Naive thymus-derived CD8-positive, alpha-beta T cell (primary cell): ENCODE data around the gene AFAP1. TPM values are rescaled to one million over a fixed set of nuclear protein-coding genes. Genes with fewer than 3 reads are reported as not detected.
"Not testable (repeated sequence)": the region's sequence is repeated elsewhere in the genome, so short reads cannot be mapped to it uniquely, and the experiment has no call there.

Experiments
- ATAC-seq, 2 donors: fragments of 150-1000 bp; cut with Tn5 transposase in 1 of 2; sonication (Bioruptor Pico), chemical (Tn5 transposase) in 1 of 2; 1 replicate in 1 of 2; 2 replicates in 1 of 2; pipeline ENCODE4 v1.10.0; 2021; ENCODE audit warnings: mild to moderate bottlenecking in 2 of 2, moderate library complexity in 2 of 2
- POLR2A ChIA-PET: fragments of 350-600 bp; sonication (Branson Sonifier 250); formaldehyde crosslinking; loops from one replicate; lab custom pipeline; 2021; ENCODE audit warnings: antibody characterized with exemption; lab: Charles Lee
- DNase-seq, 10 donors: peaks; one replicate each; pipeline versions ENCODE4 v3.0.0 to v3.0.0-alpha.2; 2020 to 2022
- H3K27ac Mint-ChIP-seq, 10 donors: one replicate each; pipeline ENCODE4 v1.8.0; 2020 to 2022; ENCODE audit warnings: mild to moderate bottlenecking in 10 of 10, mixed read lengths in 10 of 10, moderate library complexity in 4 of 10, inconsistent platforms in 1 of 10
- H3K27me3 Mint-ChIP-seq, 5 donors: one replicate each; pipeline ENCODE4 v1.8.0; 2021 to 2022; ENCODE audit warnings: mixed read lengths in 5 of 5
- H3K36me3 Mint-ChIP-seq, 3 donors: one replicate each; pipeline ENCODE4 v1.8.0; 2020 to 2022; ENCODE audit warnings: mixed read lengths in 3 of 3, mild to moderate bottlenecking in 2 of 3, inconsistent platforms in 1 of 3
- H3K4me1 Mint-ChIP-seq, 4 donors: one replicate each; pipeline ENCODE4 v1.8.0; 2021 to 2022; ENCODE audit warnings: mixed read lengths in 4 of 4
- H3K4me3 Mint-ChIP-seq, 10 donors: one replicate each; pipeline ENCODE4 v1.8.0; 2020 to 2022; ENCODE audit warnings: mild to moderate bottlenecking in 10 of 10, mixed read lengths in 10 of 10, moderate library complexity in 6 of 10, inconsistent platforms in 1 of 10
- H3K9me3 Mint-ChIP-seq, 9 donors: one replicate each; pipeline ENCODE4 v1.8.0; 2020 to 2022; ENCODE audit warnings: mixed read lengths in 9 of 9, mild to moderate bottlenecking in 3 of 9, inconsistent platforms in 1 of 9, moderate library complexity in 1 of 9
- polyA plus RNA-seq, 3 donors: library from polyadenylated mRNA; unstranded; fragments of 300-500 nt; fragmentation: Illumina TruSeq; gene quantifications; one replicate each; pipeline ENCODE4 v1.2.3, GENCODE V29; 2021
- total RNA-seq, 8 experiments: library from RNA in 2 of 8; stranded (reverse) in 2 of 8; gene quantifications; one replicate each; pipeline ENCODE4 v1.2.3 and lab custom pipeline; 2021 to 2026

The AFAP1 gene
- total and polyA plus RNA-seq, 5 experiments from 2014 or later, result 0.90 to 7.6 (median 3.3) TPM

- Mint-ChIP-seq H3K4me3 (no peak overlapping the region), H3K4me1 (peaks cover 0 to 20% (median 16%) of the 10 kb centered on the region in 4 donors), H3K27ac (no peak overlapping the region), H3K36me3 (peaks cover 0 to 2% (median 0%) of the 10 kb centered on the region in 3 donors), H3K9me3 (peaks cover 0 to 5% (median 0%) of the 10 kb centered on the region in 9 donors), H3K27me3 (no peaks in the 10 kb centered on the region)
- POLR2A ChIA-PET, result no interaction called here
- ATAC-seq (no peak), DNase-seq (no peak)
Measured at GRCh38 chr4:7924163-7924562, 15.5 kb downstream of the AFAP1 start.

DNA sequence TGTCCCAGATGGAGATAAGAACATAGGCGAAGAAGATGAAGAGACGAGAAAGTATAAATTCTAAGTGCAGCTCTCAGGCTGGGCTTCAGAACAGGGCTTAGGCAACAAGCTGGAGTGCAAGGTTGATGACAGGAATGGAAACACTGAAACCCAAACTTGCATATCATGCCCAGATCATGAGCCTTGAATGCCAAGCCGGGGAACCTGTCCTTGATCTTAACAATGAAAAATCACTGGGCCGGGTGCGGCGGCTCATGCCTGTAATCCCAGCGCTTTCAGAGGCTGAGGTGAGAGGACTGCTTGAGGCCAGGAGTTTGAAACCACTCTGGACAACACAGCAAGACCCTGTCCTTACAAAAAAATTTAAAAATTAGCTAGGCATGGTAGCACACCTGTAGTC, 17.2 kb downstream of the AFAP1 start:
- Mint-ChIP-seq H3K27me3 (no peaks in the 10 kb centered on the region), H3K36me3 (peaks cover 0 to 2% (median 0%) of the 10 kb centered on the region in 3 donors)

DNA sequence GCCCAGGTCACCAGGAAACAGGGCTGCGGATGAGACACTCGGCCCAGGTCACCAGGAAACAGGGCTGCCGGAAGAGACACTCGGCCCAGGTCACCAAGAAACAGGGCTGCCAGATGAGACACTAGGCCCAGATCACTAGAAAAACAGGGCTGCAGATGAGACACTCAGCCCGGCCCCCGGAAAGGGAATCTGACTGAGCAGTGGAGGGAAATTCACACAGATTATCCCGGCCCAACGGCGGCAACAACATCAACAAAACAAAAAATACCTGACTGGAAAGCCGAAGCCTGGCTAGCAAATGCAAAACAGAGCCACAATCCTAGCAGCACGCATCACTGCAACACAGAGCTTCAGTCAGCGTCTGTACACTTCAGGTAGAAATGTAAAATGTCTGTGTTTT, 20.7 kb downstream of the AFAP1 start:
- Mint-ChIP-seq H3K27ac (no peak overlapping the region), H3K27me3 (peaks cover 0 to 17% (median 0%) of the 10 kb centered on the region in 5 donors), H3K36me3 (no peaks in the 10 kb centered on the region), H3K4me1 (peaks cover 6 to 40% (median 27%) of the 10 kb centered on the region in 4 donors), H3K9me3 (no peaks in the 10 kb centered on the region), H3K4me3 (no peak overlapping the region)
- DNase-seq (no peak), ATAC-seq (no peak)
- POLR2A ChIA-PET, result no interaction called here

More for the DNA sequence above, 17.2 kb downstream of the AFAP1 start:
- peaks cover 0 to 5% (median 0%) of the 10 kb centered on the region in 9 donors for H3K9me3 Mint-ChIP-seq
- no peak for DNase-seq
- H3K4me3 Mint-ChIP-seq, result no peak overlapping the region
- peaks cover 0 to 19% (median 17%) of the 10 kb centered on the region in 4 donors for H3K4me1 Mint-ChIP-seq
- POLR2A ChIA-PET, result no interaction called here
- no peak overlapping the region for H3K27ac Mint-ChIP-seq
- no peak for ATAC-seq

DNA sequence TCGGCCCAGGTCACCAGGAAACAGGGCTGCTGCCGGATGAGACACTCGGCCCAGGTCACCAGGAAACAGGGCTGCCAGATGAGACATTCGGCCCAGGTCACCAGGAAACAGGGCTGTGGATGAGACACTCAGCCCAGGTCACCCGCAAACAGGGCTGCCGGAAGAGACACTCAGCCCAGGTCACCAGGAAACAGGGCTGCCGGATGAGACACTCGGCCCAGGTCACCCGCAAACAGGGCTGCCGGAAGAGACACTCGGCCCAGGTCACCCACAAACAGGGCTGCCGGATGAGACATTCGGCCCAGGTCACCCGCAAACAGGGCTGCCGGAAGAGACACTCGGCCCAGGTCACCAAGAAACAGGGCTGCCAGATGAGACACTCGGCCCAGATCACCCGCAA, 21.5 kb downstream of the AFAP1 start:
- Mint-ChIP-seq H3K27ac (peak overlapping the region in 1 of 10 donors; percentile 28), H3K4me1 (peaks cover 6 to 37% (median 27%) of the 10 kb centered on the region in 4 donors), H3K27me3 (peaks cover 0 to 17% (median 0%) of the 10 kb centered on the region in 5 donors)
- H3K4me3 Mint-ChIP-seq, H3K9me3 Mint-ChIP-seq, H3K36me3 Mint-ChIP-seq, DNase-seq, ATAC-seq, POLR2A ChIA-PET: not testable (repeated sequence)

DNA sequence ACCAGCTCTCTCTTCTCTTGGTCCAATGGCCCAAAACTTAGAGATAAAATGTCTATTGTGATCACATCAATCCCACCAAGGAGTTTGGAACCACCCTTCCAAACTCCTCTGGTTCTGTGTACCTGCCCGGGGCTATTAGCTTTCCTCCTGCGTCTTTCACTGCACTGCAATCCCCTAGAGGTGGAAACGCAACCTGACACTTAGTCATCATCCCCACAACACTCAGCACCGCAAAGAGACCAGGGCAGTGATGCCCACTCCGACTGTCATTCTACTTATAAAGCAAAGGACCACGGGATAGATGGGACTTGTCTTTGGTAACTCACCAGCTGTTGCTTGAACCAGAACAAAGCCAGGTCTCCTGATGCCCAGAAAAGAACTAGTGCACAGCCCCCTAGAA, 22.0 kb downstream of the AFAP1 start:
- Mint-ChIP-seq H3K4me1 (peaks cover 6 to 37% (median 29%) of the 10 kb centered on the region in 4 donors), H3K27me3 (peaks cover 0 to 17% (median 0%) of the 10 kb centered on the region in 5 donors), H3K36me3 (no peaks in the 10 kb centered on the region), H3K9me3 (no peaks in the 10 kb centered on the region), H3K4me3 (no peak overlapping the region), H3K27ac (peak overlapping the region in 1 of 10 donors; percentile 7)
- no peak for DNase-seq
- no peak for ATAC-seq
- POLR2A ChIA-PET, result no interaction called here

DNA sequence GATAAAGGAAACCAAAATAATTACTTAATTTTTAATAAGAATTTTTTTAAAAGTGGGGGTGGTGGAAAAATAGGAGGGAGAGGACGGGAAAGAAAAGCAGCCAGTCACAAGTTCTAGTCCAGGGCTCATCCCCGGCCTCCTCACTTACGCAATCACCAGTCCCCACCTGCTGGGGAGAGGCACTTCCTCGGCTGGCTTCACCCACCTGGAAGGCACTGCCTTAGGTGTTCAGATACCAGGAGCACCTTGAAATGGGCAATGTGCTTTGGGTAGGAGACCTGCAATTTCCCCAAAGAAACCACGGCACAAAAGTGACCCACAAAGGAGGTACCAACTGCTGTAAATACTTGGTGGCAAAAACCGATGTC, 23.8 kb downstream of the AFAP1 start:
- no peak for ATAC-seq
- no peaks in the 10 kb centered on the region for H3K9me3 Mint-ChIP-seq
- DNase-seq, result no peak
- H3K4me1 Mint-ChIP-seq, result peaks cover 6 to 45% (median 36%) of the 10 kb centered on the region in 4 donors
- H3K27ac Mint-ChIP-seq, result peak overlapping the region in 1 of 10 donors; percentile 57
- POLR2A ChIA-PET, result no interaction called here
- H3K36me3 Mint-ChIP-seq, result no peaks in the 10 kb centered on the region
- H3K4me3 Mint-ChIP-seq, result peak overlapping the region in 2 of 10 donors; percentile 42 to 68
- peaks cover 0 to 17% (median 0%) of the 10 kb centered on the region in 5 donors for H3K27me3 Mint-ChIP-seq

GRCh38 chr4:7912826-7913225, 26.8 kb downstream of the AFAP1 start:
- no peaks in the 10 kb centered on the region for H3K36me3 Mint-ChIP-seq
- POLR2A ChIA-PET, result no interaction called here
- H3K27me3 Mint-ChIP-seq, result peaks cover 0 to 17% (median 0%) of the 10 kb centered on the region in 5 donors
- H3K27ac Mint-ChIP-seq, result peak overlapping the region in 1 of 10 donors; percentile 5
- DNase-seq, result no peak
- ATAC-seq, result no peak
- H3K9me3 Mint-ChIP-seq, result no peaks in the 10 kb centered on the region
- peaks cover 11 to 65% (median 48%) of the 10 kb centered on the region in 4 donors for H3K4me1 Mint-ChIP-seq
- H3K4me3 Mint-ChIP-seq, result no peak overlapping the region

GRCh38 chr4:7910952-7911578, 28.6 kb downstream of the AFAP1 start:
- Mint-ChIP-seq H3K27ac (no peak overlapping the region), H3K4me1 (peaks cover 11 to 58% (median 41%) of the 10 kb centered on the region in 4 donors), H3K9me3 (no peaks in the 10 kb centered on the region), H3K27me3 (peaks cover 0 to 17% (median 0%) of the 10 kb centered on the region in 5 donors), H3K36me3 (no peaks in the 10 kb centered on the region), H3K4me3 (no peak overlapping the region)
- ATAC-seq (no peak), DNase-seq (no peak)
- POLR2A ChIA-PET, result no interaction called here

GRCh38 chr4:7910263-7910896, 29.3 kb downstream of the AFAP1 start:
- Mint-ChIP-seq H3K4me1 (peaks cover 7 to 54% (median 38%) of the 10 kb centered on the region in 4 donors), H3K36me3 (no peaks in the 10 kb centered on the region), H3K27me3 (peaks cover 0 to 14% (median 0%) of the 10 kb centered on the region in 5 donors), H3K4me3 (no peak overlapping the region), H3K9me3 (no peaks in the 10 kb centered on the region), H3K27ac (no peak overlapping the region)
- POLR2A ChIA-PET, result no interaction called here
- ATAC-seq (no peak), DNase-seq (no peak)

DNA sequence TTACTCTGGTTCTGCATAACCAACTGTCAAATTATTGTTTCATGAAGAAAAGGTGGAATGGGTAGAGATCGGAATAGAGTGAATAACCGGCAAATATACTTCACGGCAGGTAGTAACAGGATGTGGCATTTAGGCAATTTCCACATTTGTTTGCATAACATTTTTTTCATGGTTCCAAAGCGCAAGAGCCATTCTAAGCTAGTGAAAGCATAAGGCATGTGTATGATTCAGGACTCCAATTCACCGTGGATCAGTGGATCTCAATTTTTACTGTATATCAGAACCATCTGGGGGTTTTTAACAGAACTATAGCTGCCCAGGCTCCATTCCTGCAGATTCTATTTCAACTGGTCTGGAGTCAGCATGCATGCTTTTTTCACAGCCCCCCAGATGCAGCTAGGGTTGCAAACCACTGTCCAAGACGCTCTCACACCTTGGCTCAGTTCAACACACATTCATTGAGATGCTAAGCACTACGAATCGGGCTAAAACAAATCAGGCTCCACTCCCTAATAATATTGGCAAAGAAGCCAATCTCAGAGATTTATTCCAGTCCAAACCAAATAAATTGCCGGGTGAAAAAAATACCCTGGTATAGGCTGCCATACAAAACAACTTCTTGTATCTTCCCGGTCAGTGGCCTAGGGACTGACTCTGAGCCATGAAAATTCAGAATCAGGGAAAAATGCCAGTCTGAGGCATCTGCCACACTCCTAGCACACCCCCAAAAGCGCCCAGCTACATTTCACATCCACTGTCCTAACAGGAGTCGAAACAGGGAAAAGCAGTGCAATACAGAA, 30.0 kb downstream of the AFAP1 start:
- peaks cover 0 to 7% (median 0%) of the 10 kb centered on the region in 5 donors for H3K27me3 Mint-ChIP-seq
- POLR2A ChIA-PET, result no interaction called here
- H3K36me3 Mint-ChIP-seq, result no peaks in the 10 kb centered on the region
- H3K4me1 Mint-ChIP-seq, result peaks cover 5 to 49% (median 34%) of the 10 kb centered on the region in 4 donors
- peak overlapping the region in 2 of 10 donors; percentile 1 to 6 for H3K4me3 Mint-ChIP-seq
- H3K9me3 Mint-ChIP-seq, result no peaks in the 10 kb centered on the region
- DNase-seq (no peak), ATAC-seq (no peak)
- H3K27ac Mint-ChIP-seq, result peak overlapping the region in 1 of 10 donors; percentile 72

DNA sequence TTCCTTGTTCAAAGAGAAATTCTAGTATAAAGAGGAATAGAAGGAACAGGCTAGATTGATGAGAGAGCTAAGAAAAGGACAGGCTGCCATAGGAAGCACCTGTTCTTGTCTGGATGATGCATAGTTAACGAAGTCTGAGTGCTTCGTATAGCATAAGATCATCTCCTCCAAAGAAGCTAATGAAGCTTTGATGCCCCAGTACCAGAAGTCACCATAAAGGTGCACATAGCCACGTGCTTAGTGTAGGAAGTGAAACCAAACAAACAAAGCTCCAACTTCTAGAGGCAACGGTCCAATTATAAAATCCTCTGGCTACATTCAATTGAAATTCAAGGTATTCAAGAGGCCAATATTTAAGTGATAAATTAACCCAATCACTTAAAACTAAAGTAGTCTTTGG, 31.0 kb downstream of the AFAP1 start:
- ATAC-seq (peak in 1 of 2 donors; percentile 65), DNase-seq (no peak)
- Mint-ChIP-seq H3K27me3 (peaks cover 0 to 9% (median 0%) of the 10 kb centered on the region in 5 donors), H3K27ac (no peak overlapping the region), H3K9me3 (no peaks in the 10 kb centered on the region), H3K36me3 (peaks cover 0 to 3% (median 0%) of the 10 kb centered on the region in 3 donors), H3K4me1 (peaks cover 5 to 57% (median 34%) of the 10 kb centered on the region in 4 donors), H3K4me3 (peak overlapping the region in 1 of 10 donors; percentile 19)
- POLR2A ChIA-PET, result interaction anchor here (1.0 kb wide), 1 partner anchor 31 kb away, joined by 3 read pairs; the partner anchor contains the start of gene AFAP1

GRCh38 chr4:7907142-7907541, 32.5 kb downstream of the AFAP1 start:
- ATAC-seq (no peak), DNase-seq (no peak)
- Mint-ChIP-seq H3K9me3 (no peaks in the 10 kb centered on the region), H3K27me3 (peaks cover 0 to 9% (median 0%) of the 10 kb centered on the region in 5 donors), H3K4me1 (peaks cover 14 to 67% (median 40%) of the 10 kb centered on the region in 4 donors), H3K27ac (no peak overlapping the region), H3K36me3 (peaks cover 0 to 3% (median 0%) of the 10 kb centered on the region in 3 donors), H3K4me3 (no peak overlapping the region)
- POLR2A ChIA-PET, result no interaction called here
